Activated CD8-positive, alpha-beta T cell treated with anti-CD3 and anti-CD28 coated beads for 36 hours (primary cell): ENCODE results near the gene ZFYVE9. TPM values are rescaled to one million over a fixed set of nuclear protein-coding genes. Genes with fewer than 3 reads are reported as not detected.

Experiments used
- ATAC-seq: fragments of 200-7000 bp; cut with Tn5 transposase; one replicate; pipeline ENCODE4 v1.10.0; 2021; ENCODE audit warnings: mild to moderate bottlenecking, moderate library complexity
- CTCF ChIA-PET: fragments of 350-600 bp; sonication (Branson Sonifier 250); formaldehyde crosslinking; loops from one replicate; lab custom pipeline; 2021; ENCODE audit warnings: antibody characterized with exemption; lab: Charles Lee
- POLR2A ChIA-PET: fragments of 350-600 bp; sonication (Branson Sonifier 250); formaldehyde crosslinking; loops from one replicate; lab custom pipeline; 2021; ENCODE audit warnings: antibody characterized with exemption; lab: Charles Lee
- DNase-seq: peaks from one replicate; pipeline ENCODE4 v3.0.0-alpha.2; 2020
- H3K27ac Mint-ChIP-seq: one replicate; pipeline ENCODE4 v1.8.0; 2021; ENCODE audit warnings: mild to moderate bottlenecking, mixed read lengths
- H3K27me3 Mint-ChIP-seq: one replicate; pipeline ENCODE4 v1.8.0; 2021; ENCODE audit warnings: mixed read lengths
- H3K36me3 Mint-ChIP-seq: one replicate; pipeline ENCODE4 v1.8.0; 2021; ENCODE audit warnings: low read depth, mixed read lengths
- H3K4me1 Mint-ChIP-seq: one replicate; pipeline ENCODE4 v1.8.0; 2021; ENCODE audit warnings: low read depth, mixed read lengths
- H3K4me3 Mint-ChIP-seq: one replicate; pipeline ENCODE4 v1.8.0; 2021; ENCODE audit warnings: mild to moderate bottlenecking, moderate library complexity, mixed read lengths
- H3K9me3 Mint-ChIP-seq: one replicate; pipeline ENCODE4 v1.8.0; 2021; ENCODE audit warnings: mixed read lengths
- CTCF ChIP-seq: fragments of 200-600 bp; IDR thresholded peaks from one replicate; pipeline ENCODE4 v1.8.0; 2022; ENCODE audit warnings: antibody characterized with exemption, mild to moderate bottlenecking
- intact Hi-C: fragments of 100-400 bp; cut with micrococcal nuclease; formaldehyde crosslinking; loops from one replicate; pipeline ENCODE4 v1.10.0; 2022
- total RNA-seq, 2 experiments: library from RNA; stranded (reverse); gene quantifications; one replicate each; pipeline ENCODE4 v1.2.3, GENCODE V29; 2021

Gene ZFYVE9
- total RNA-seq, 2 experiments from 2014 or later, result 5.0 to 5.6 TPM

GRCh38 chr1:52158218-52158617 lies 16.3 kb downstream of the ZFYVE9 start:
- H3K27me3 Mint-ChIP-seq, result no peaks in the 10 kb centered on the region
- ATAC-seq, result no peak
- intact Hi-C loops, result no loop called here
- H3K27ac Mint-ChIP-seq, result no peak overlapping the region
- TF ChIP-seq CTCF, result no peak
- H3K4me1 Mint-ChIP-seq, result peaks cover 11% of the 10 kb centered on the region
- H3K4me3 Mint-ChIP-seq, result no peak overlapping the region
- H3K36me3 Mint-ChIP-seq, result no peaks in the 10 kb centered on the region
- POLR2A ChIA-PET, result interaction anchor here (0.7 kb wide), 1 partner anchor 11 kb away, joined by 3 read pairs; no protein-coding TSS in a partner anchor
- CTCF ChIA-PET, result no interaction called here
- no peaks in the 10 kb centered on the region for H3K9me3 Mint-ChIP-seq
- no peak for DNase-seq

GRCh38 chr1:52159033-52159789 lies 17.3 kb downstream of the ZFYVE9 start:
- ChIA-PET POLR2A (no interaction called here), CTCF (interaction anchor here (0.9 kb wide), 1 partner anchor 8 kb away, joined by 3 read pairs; no protein-coding TSS in a partner anchor)
- intact Hi-C loops, result no loop called here
- no peak for ATAC-seq
- no peaks in the 10 kb centered on the region for H3K36me3 Mint-ChIP-seq
- no peaks in the 10 kb centered on the region for H3K9me3 Mint-ChIP-seq
- DNase-seq, result no peak
- peaks cover 11% of the 10 kb centered on the region for H3K4me1 Mint-ChIP-seq
- no peak overlapping the region for H3K27ac Mint-ChIP-seq
- no peaks in the 10 kb centered on the region for H3K27me3 Mint-ChIP-seq
- no peak for TF ChIP-seq CTCF
- no peak overlapping the region for H3K4me3 Mint-ChIP-seq

- POLR2A ChIA-PET, result no interaction called here
- H3K4me3 Mint-ChIP-seq, result no peak overlapping the region
- no peak overlapping the region for H3K27ac Mint-ChIP-seq
- no peaks in the 10 kb centered on the region for H3K36me3 Mint-ChIP-seq
- no peak for DNase-seq
- no peak for TF ChIP-seq CTCF
- ATAC-seq, result no peak
- peaks cover 3% of the 10 kb centered on the region for H3K4me1 Mint-ChIP-seq
- no peaks in the 10 kb centered on the region for H3K9me3 Mint-ChIP-seq
- H3K27me3 Mint-ChIP-seq, result no peaks in the 10 kb centered on the region
- CTCF ChIA-PET, result interaction anchor here (1.3 kb wide), 1 partner anchor 50 kb away, joined by 3 read pairs; no protein-coding TSS in a partner anchor
- intact Hi-C loops, result no loop called here
These were observed 21.1 kb downstream of the ZFYVE9 start for GRCh38 chr1:52162947-52163346.

GRCh38 chr1:52164604-52165003 lies 22.7 kb downstream of the ZFYVE9 start:
- TF ChIP-seq CTCF, result no peak
- no peaks in the 10 kb centered on the region for H3K36me3 Mint-ChIP-seq
- no peak overlapping the region for H3K27ac Mint-ChIP-seq
- ATAC-seq (no peak), DNase-seq (no peak)
- intact Hi-C loops, result no loop called here
- no peaks in the 10 kb centered on the region for H3K9me3 Mint-ChIP-seq
- no peaks in the 10 kb centered on the region for H3K27me3 Mint-ChIP-seq
- ChIA-PET POLR2A (no interaction called here), CTCF (interaction anchor here (1.2 kb wide), 1 partner anchor 75 kb away, joined by 3 read pairs; no protein-coding TSS in a partner anchor)
- no peaks in the 10 kb centered on the region for H3K4me1 Mint-ChIP-seq
- no peak overlapping the region for H3K4me3 Mint-ChIP-seq

- TF ChIP-seq CTCF, result no peak
- Mint-ChIP-seq H3K27ac (no peak overlapping the region), H3K4me3 (no peak overlapping the region), H3K4me1 (no peaks in the 10 kb centered on the region), H3K36me3 (peaks cover 2% of the 10 kb centered on the region), H3K27me3 (no peaks in the 10 kb centered on the region), H3K9me3 (peaks cover 3% of the 10 kb centered on the region)
- no peak for ATAC-seq
- POLR2A ChIA-PET, result no interaction called here
- CTCF ChIA-PET, result no interaction called here
- DNase-seq, result no peak
- intact Hi-C loops, result no loop called here
These were observed 25.3 kb downstream of the ZFYVE9 start for GRCh38 chr1:52166996-52167753.
